ENCODE results near the gene CLDN25. TPM values are rescaled to one million over a fixed set of nuclear protein-coding genes. Genes with fewer than 3 reads are reported as not detected.

CLDN25 gene
- total RNA-seq, 2 donors from 2014 or later: not detected

DNA sequence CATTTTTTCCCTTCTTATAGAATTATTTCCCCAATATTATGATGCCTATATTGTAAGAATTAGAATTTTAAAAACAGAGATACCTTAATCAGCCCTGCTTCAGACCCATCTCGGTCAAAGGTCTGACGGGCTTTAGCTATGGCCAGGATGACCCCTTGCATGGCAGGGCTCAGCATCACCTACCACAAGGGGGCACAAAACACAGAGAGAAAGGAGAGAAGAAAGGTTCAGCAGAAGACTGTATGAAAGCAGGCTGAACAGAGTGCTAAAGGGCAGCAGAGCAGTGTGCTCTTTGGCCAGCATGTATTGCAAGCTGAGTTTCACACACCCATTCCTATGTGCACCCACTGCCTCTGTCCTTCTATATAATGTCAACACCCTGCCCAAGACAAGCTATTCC, 26.8 kb downstream of the CLDN25 start:
- no peaks in the 10 kb centered on the region for H3K9me3 ChIP-seq (ENCODE audit: control insufficient read depth, low read length)
- no peak overlapping the region for H3K9ac ChIP-seq (ENCODE audit: extremely low read depth, low read length, poor library complexity, severe bottlenecking)
- Mint-ChIP-seq H3K27me3 (ENCODE audit: insufficient read depth) (no peaks in the 10 kb centered on the region), H3K4me1 (no peaks in the 10 kb centered on the region), H3K4me3 (no peak overlapping the region), H3K36me3 (ENCODE audit: low read depth) (peaks cover 82% of the 10 kb centered on the region), H3K9me3 (no peaks in the 10 kb centered on the region), H3K27ac (no peak overlapping the region)
- no peaks in the 10 kb centered on the region for H3K4me1 ChIP-seq (ENCODE audit: control insufficient read depth, insufficient read depth, low read length)
- 84% methylated on average over 2 of the region's 2 CpGs; no CpG with 5 or more reads in 1 of the 2 experiments for WGBS, 2 experiments (ENCODE audit: insufficient coverage in 1 of 2, insufficient read length in 1 of 2)
- DNase-seq: peak; percentile 90
- H3K27me3 ChIP-seq (ENCODE audit: control insufficient read depth, insufficient read depth, low read length, poor library complexity, severe bottlenecking): no peaks in the 10 kb centered on the region
- H3K36me3 ChIP-seq (ENCODE audit: control insufficient read depth, insufficient read depth, low read length): peaks cover 88% of the 10 kb centered on the region
- no peak overlapping the region for H3K27ac ChIP-seq (ENCODE audit: low read depth, low read length)
- no peak overlapping the region for H3K4me3 ChIP-seq (ENCODE audit: low read length)
- TF ChIP-seq, protein P1, sequence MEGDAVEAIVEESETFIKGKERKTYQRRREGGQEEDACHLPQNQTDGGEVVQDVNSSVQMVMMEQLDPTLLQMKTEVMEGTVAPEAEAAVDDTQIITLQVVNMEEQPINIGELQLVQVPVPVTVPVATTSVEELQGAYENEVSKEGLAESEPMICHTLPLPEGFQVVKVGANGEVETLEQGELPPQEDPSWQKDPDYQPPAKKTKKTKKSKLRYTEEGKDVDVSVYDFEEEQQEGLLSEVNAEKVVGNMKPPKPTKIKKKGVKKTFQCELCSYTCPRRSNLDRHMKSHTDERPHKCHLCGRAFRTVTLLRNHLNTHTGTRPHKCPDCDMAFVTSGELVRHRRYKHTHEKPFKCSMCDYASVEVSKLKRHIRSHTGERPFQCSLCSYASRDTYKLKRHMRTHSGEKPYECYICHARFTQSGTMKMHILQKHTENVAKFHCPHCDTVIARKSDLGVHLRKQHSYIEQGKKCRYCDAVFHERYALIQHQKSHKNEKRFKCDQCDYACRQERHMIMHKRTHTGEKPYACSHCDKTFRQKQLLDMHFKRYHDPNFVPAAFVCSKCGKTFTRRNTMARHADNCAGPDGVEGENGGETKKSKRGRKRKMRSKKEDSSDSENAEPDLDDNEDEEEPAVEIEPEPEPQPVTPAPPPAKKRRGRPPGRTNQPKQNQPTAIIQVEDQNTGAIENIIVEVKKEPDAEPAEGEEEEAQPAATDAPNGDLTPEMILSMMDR (conservative IDR thresholded peaks at IDR 0.05): peak; percentile 90

DNA sequence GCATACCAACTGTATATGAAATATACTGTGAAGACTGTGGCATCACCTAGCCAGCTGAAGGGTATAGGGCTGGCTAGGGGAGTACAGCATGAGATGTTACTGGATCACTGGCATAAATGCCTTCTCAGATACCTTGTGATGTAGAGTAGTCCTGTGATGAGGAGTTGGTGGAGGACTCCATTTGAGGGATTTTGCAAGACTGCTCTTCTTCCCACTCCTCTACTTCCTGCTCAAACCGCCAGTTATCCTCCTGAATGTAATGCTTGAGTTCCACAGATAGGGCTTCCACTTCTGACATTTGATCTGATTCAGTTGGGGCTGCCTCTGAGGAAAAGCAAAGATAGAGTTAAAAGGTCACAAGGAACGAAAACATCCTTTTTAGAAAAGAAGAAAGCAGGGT, 29.3 kb downstream of the CLDN25 start:
- TF ChIP-seq, protein P1 (conservative IDR thresholded peaks at IDR 0.05): no peak
- no peak overlapping the region for H3K27ac ChIP-seq (ENCODE audit: low read depth, low read length)
- no peaks in the 10 kb centered on the region for H3K4me1 ChIP-seq (ENCODE audit: control insufficient read depth, insufficient read depth, low read length)
- no peaks in the 10 kb centered on the region for H3K27me3 Mint-ChIP-seq (ENCODE audit: insufficient read depth)
- H3K4me1 Mint-ChIP-seq: no peaks in the 10 kb centered on the region
- H3K27me3 ChIP-seq (ENCODE audit: control insufficient read depth, insufficient read depth, low read length, poor library complexity, severe bottlenecking): no peaks in the 10 kb centered on the region
- no peak overlapping the region for H3K4me3 Mint-ChIP-seq
- DNase-seq: no peak
- 86 to 100% methylated on average over 1 of the region's 2 CpGs for WGBS, 2 experiments (ENCODE audit: insufficient coverage in 1 of 2, insufficient read length in 1 of 2)
- H3K4me3 ChIP-seq (ENCODE audit: low read length): no peak overlapping the region
- no peaks in the 10 kb centered on the region for H3K9me3 ChIP-seq (ENCODE audit: control insufficient read depth, low read length)
- H3K36me3 ChIP-seq (ENCODE audit: control insufficient read depth, insufficient read depth, low read length): peaks cover 86% of the 10 kb centered on the region
- no peak overlapping the region for H3K9ac ChIP-seq (ENCODE audit: extremely low read depth, low read length, poor library complexity, severe bottlenecking)
- no peaks in the 10 kb centered on the region for H3K9me3 Mint-ChIP-seq
- H3K27ac Mint-ChIP-seq: no peak overlapping the region
- H3K36me3 Mint-ChIP-seq (ENCODE audit: low read depth): peaks cover 76% of the 10 kb centered on the region

DNA sequence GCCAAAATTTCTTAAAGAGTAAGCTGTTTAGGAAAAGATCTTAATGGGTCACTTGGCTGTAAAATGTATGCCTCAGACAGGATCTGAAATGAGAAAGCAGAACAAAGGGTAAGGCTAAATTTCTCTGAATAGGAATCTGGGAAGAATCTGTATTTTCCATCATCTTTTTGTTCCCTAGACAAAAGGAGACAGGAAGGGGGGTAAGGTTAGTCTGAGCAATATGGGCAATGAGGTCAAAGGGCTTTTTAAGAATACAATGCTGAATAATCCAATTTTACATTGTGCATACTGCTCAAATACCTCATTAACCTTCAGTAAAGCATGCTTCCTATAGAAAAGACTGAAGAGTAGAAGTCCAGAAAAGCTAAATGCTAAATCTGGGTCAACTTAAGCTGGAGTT, 34.6 kb downstream of the CLDN25 start:
- no peaks in the 10 kb centered on the region for H3K27me3 ChIP-seq (ENCODE audit: control insufficient read depth, insufficient read depth, low read length, poor library complexity, severe bottlenecking)

More for the DNA sequence above, 34.6 kb downstream of the CLDN25 start:
- no peaks in the 10 kb centered on the region for H3K27me3 Mint-ChIP-seq (ENCODE audit: insufficient read depth)
- DNase-seq: no peak
- H3K9me3 ChIP-seq (ENCODE audit: control insufficient read depth, low read length): no peaks in the 10 kb centered on the region
- H3K36me3 Mint-ChIP-seq (ENCODE audit: low read depth): peaks cover 70% of the 10 kb centered on the region
- peak overlapping the region; percentile 62 for H3K27ac Mint-ChIP-seq
- peaks cover 70% of the 10 kb centered on the region for H3K36me3 ChIP-seq (ENCODE audit: control insufficient read depth, insufficient read depth, low read length)
- no peak overlapping the region for H3K4me3 ChIP-seq (ENCODE audit: low read length)
- peak overlapping the region; percentile 88 for H3K27ac ChIP-seq (ENCODE audit: low read depth, low read length)
- H3K9me3 Mint-ChIP-seq: no peaks in the 10 kb centered on the region
- H3K4me1 Mint-ChIP-seq: no peaks in the 10 kb centered on the region
- H3K4me1 ChIP-seq (ENCODE audit: control insufficient read depth, insufficient read depth, low read length): no peaks in the 10 kb centered on the region
- TF ChIP-seq, protein P1 (conservative IDR thresholded peaks at IDR 0.05): no peak
- H3K9ac ChIP-seq (ENCODE audit: extremely low read depth, low read length, poor library complexity, severe bottlenecking): no peak overlapping the region
- no peak overlapping the region for H3K4me3 Mint-ChIP-seq
